CD4-positive, alpha-beta T cell (primary cell): ENCODE measurements around the gene RAMP2. TPM values are rescaled to one million over a fixed set of nuclear protein-coding genes. Genes with fewer than 3 reads are reported as not detected.
"Not testable (repeated sequence)": the region's sequence is repeated elsewhere in the genome, so short reads cannot be mapped to it uniquely, and the experiment has no call there.

Source experiments
- ATAC-seq: fragments of 200-7000 bp; cut with Tn5 transposase; one replicate; pipeline ENCODE4 v1.10.0; 2022; ENCODE audit warnings: mild to moderate bottlenecking; ENCODE audit not compliant: poor library complexity
- CTCF ChIA-PET: fragments of 350-600 bp; sonication (Branson Sonifier 250); formaldehyde crosslinking; loops from one replicate; lab custom pipeline; 2021; ENCODE audit warnings: antibody characterized with exemption, inconsistent platforms; lab: Charles Lee
- POLR2A ChIA-PET: fragments of 350-600 bp; sonication (Branson Sonifier 250); formaldehyde crosslinking; loops from one replicate; lab custom pipeline; 2021; ENCODE audit warnings: antibody characterized with exemption, inconsistent platforms; lab: Charles Lee
- DNase-seq, 14 experiments: peaks; one replicate each; pipeline ENCODE4 v3.0.0-alpha.2; 2013 to 2020; ENCODE audit warnings: mixed read lengths in 2 of 14
- H3K27ac ChIP-seq, 2 donors: one replicate each; pipeline versions ENCODE4 v1.5.1 to v1.7.0; 2013; ENCODE audit warnings: low read length in 2 of 2, low read depth in 1 of 2, mild to moderate bottlenecking in 1 of 2
- H3K27me3 ChIP-seq, 2 experiments: 1 replicate in 1 of 2; 2 replicates in 1 of 2; pipeline versions ENCODE4 v1.6.1 to v1.7.0; 2013; ENCODE audit warnings: low read length in 2 of 2, control low read depth in 1 of 2, mild to moderate bottlenecking in 1 of 2, moderate library complexity in 1 of 2; ENCODE audit not compliant: insufficient read depth in 2 of 2, control insufficient read depth in 1 of 2
- H3K36me3 ChIP-seq: one replicate; pipeline ENCODE4 v1.6.1; 2013; ENCODE audit warnings: low read length, control low read depth; ENCODE audit not compliant: insufficient read depth
- H3K4me1 ChIP-seq: one replicate; pipeline ENCODE4 v1.6.1; 2013; ENCODE audit warnings: low read length, control low read depth; ENCODE audit not compliant: insufficient read depth
- H3K4me3 ChIP-seq: one replicate; pipeline ENCODE4 v1.5.1; 2013; ENCODE audit warnings: mild to moderate bottlenecking, low read length, moderate library complexity
- H3K9me3 ChIP-seq, 2 experiments: 1 replicate in 1 of 2; 2 replicates in 1 of 2; pipeline versions ENCODE4 v1.6.1 to v1.7.0; 2013; ENCODE audit warnings: low read length in 2 of 2, mild to moderate bottlenecking in 2 of 2, control low read depth in 1 of 2, moderate library complexity in 1 of 2; ENCODE audit not compliant: control insufficient read depth in 1 of 2, insufficient read depth in 1 of 2
- H3K27ac Mint-ChIP-seq: one replicate; pipeline ENCODE4 v1.8.0; 2020; ENCODE audit warnings: mixed read lengths
- H3K27me3 Mint-ChIP-seq: one replicate; pipeline ENCODE4 v1.8.0; 2021; ENCODE audit warnings: mixed read lengths
- H3K36me3 Mint-ChIP-seq: one replicate; pipeline ENCODE4 v1.8.0; 2021; ENCODE audit warnings: low read depth, mixed read lengths
- H3K4me1 Mint-ChIP-seq: one replicate; pipeline ENCODE4 v1.8.0; 2021; ENCODE audit warnings: low read depth, mixed read lengths
- H3K4me3 Mint-ChIP-seq: one replicate; pipeline ENCODE4 v1.8.0; 2020; ENCODE audit warnings: mild to moderate bottlenecking, mixed read lengths
- H3K9me3 Mint-ChIP-seq: one replicate; pipeline ENCODE4 v1.8.0; 2020; ENCODE audit warnings: mixed read lengths
- intact Hi-C, 2 experiments: fragments of 100-400 bp; cut with DNase I in 1 of 2; cut with micrococcal nuclease in 1 of 2; formaldehyde crosslinking; loops; one replicate each; pipeline versions ENCODE4 v1.15.1 to v1.9.0; 2023 to 2025; cut with DNase I, micrococcal nuclease
- total RNA-seq, 174 experiments: library from RNA in 2 of 174; stranded (reverse) in 2 of 174; gene quantifications; one replicate each; pipeline ENCODE4 v1.2.3 and lab custom pipeline; 2021 to 2026
- TF ChIP-seq, protein P1 (sequence below): fragments of 200-600 bp; IDR thresholded peaks from one replicate; pipeline ENCODE4 v1.8.0; 2022; ENCODE audit warnings: antibody characterized with exemption, mild to moderate bottlenecking

RAMP2 gene
- total RNA-seq, 2 experiments from 2014 or later, result not detected

DNA sequence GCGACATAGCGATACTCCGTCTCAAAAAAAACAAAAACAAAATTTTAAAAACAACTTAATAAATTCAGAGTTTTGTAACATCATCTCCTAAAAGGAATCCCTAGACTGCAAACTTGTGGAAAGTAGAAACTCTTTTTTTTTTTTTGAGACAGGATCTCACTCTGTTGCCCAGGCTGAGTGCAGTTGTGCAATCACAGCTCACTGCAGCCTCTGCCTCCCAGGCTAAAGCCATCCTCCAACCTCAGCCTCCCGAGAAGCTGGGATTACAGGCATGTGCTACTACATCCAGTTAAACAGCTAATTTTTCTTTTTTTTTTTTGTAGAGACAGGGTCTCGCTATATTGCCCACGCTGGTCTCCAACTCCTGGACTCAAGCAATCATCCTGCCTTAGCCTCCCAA, 35.9 kb upstream of the RAMP2 start:
- Histone ChIP-seq H3K27ac (no peak overlapping the region), H3K36me3 (peaks cover 66% of the 10 kb centered on the region), H3K27me3 (no peaks in the 10 kb centered on the region), H3K4me1 (no peaks in the 10 kb centered on the region), H3K9me3 (no peaks in the 10 kb centered on the region), H3K4me3 (no peak overlapping the region)
- intact Hi-C loops, result loop anchor here in 1 of 2 experiments (10.0 kb wide), 1 partner anchor 470 kb away; no protein-coding TSS in a partner anchor
- Mint-ChIP-seq H3K4me3 (no peak overlapping the region), H3K27me3 (no peaks in the 10 kb centered on the region), H3K9me3 (no peaks in the 10 kb centered on the region), H3K27ac (no peak overlapping the region), H3K4me1 (no peaks in the 10 kb centered on the region), H3K36me3 (peaks cover 63% of the 10 kb centered on the region)
- ATAC-seq, result no peak
- no peak for DNase-seq
- CTCF ChIA-PET, result no interaction called here
- POLR2A ChIA-PET, result no interaction called here
- TF ChIP-seq, protein P1, sequence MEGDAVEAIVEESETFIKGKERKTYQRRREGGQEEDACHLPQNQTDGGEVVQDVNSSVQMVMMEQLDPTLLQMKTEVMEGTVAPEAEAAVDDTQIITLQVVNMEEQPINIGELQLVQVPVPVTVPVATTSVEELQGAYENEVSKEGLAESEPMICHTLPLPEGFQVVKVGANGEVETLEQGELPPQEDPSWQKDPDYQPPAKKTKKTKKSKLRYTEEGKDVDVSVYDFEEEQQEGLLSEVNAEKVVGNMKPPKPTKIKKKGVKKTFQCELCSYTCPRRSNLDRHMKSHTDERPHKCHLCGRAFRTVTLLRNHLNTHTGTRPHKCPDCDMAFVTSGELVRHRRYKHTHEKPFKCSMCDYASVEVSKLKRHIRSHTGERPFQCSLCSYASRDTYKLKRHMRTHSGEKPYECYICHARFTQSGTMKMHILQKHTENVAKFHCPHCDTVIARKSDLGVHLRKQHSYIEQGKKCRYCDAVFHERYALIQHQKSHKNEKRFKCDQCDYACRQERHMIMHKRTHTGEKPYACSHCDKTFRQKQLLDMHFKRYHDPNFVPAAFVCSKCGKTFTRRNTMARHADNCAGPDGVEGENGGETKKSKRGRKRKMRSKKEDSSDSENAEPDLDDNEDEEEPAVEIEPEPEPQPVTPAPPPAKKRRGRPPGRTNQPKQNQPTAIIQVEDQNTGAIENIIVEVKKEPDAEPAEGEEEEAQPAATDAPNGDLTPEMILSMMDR, result no peak

DNA sequence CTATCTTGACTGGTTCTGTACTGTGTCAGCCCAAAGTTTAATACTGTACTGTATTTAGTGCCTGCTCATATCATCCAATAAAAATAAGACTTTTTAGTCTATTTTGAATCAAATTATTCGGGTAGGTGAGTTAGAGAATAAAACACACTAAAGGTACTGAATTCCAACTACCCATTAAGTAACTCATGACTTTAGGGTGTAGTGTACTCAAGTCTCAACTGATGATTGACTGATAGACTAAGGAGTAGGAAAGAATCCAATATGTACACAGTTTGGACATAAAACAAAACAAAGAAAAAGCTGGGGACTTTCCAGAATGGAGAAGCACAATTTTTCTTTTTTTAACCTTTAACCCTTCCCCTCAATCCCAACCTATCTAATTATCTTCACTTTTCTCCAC, 20.3 kb upstream of the RAMP2 start:
- ATAC-seq (no peak), DNase-seq (no peak)
- Mint-ChIP-seq H3K4me1 (peaks cover 32% of the 10 kb centered on the region), H3K4me3 (no peak overlapping the region), H3K9me3 (no peaks in the 10 kb centered on the region), H3K27ac (no peak overlapping the region), H3K27me3 (no peaks in the 10 kb centered on the region), H3K36me3 (peaks cover 12% of the 10 kb centered on the region)
- TF ChIP-seq, protein P1, result no peak
- H3K27me3 ChIP-seq, result no peaks in the 10 kb centered on the region
- intact Hi-C loops, result loop anchor here in 1 of 2 experiments (5.0 kb wide), 1 partner anchor 58 kb away; the partner anchor contains the start of genes CCR10 and CNTNAP1
- H3K9me3 ChIP-seq, result no peaks in the 10 kb centered on the region
- H3K4me3 ChIP-seq, result no peak overlapping the region
- peaks cover 29% of the 10 kb centered on the region for H3K4me1 ChIP-seq
- no peak overlapping the region for H3K27ac ChIP-seq
- ChIA-PET CTCF (no interaction called here), POLR2A (no interaction called here)
- peaks cover 2% of the 10 kb centered on the region for H3K36me3 ChIP-seq

DNA sequence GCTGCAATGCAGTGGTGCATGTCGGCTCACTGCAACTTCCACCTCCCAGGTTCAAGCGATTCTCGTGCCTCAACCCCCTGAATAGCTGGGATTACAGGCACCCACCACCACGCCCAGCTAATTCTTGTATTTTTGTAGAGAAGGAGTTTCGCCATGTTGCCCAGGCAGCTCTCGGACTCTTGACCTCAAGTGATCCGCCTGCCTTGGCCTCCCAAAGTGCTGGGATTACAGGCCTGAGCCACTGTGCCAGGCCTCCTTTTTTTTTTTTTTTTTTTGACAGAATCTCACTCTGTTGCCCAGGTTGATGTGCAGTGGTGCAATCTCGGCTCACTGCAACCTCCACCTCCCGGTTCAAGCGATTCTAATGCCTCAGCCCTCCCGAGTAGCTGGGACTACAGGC, 18.1 kb upstream of the RAMP2 start:
- H3K4me3 Mint-ChIP-seq, H3K27ac ChIP-seq, H3K36me3 Mint-ChIP-seq, DNase-seq, ATAC-seq, H3K27me3 ChIP-seq, H3K36me3 ChIP-seq, H3K27me3 Mint-ChIP-seq, H3K9me3 Mint-ChIP-seq, H3K27ac Mint-ChIP-seq, H3K4me3 ChIP-seq, POLR2A ChIA-PET, H3K9me3 ChIP-seq: not testable (repeated sequence)
- CTCF ChIA-PET, result interaction anchor here (1.0 to 1.8 kb wide), 2 partner anchors 21 to 33 kb away, joined by 3 to 6 read pairs; no protein-coding TSS in a partner anchor
- intact Hi-C loops, result loop anchor here in 1 of 2 experiments (5.0 kb wide), 1 partner anchor 61 kb away; the partner anchor contains the start of genes CCR10 and CNTNAP1
- peaks cover 26% of the 10 kb centered on the region for H3K4me1 Mint-ChIP-seq
- peaks cover 29% of the 10 kb centered on the region for H3K4me1 ChIP-seq
